Hepatocyte (in vitro differentiated cells): Measurements from ENCODE around the gene MAPK11. TPM values are rescaled to one million over a fixed set of nuclear protein-coding genes. Genes with fewer than 3 reads are reported as not detected.

Experiments
- DNase-seq: peaks from one replicate; pipeline ENCODE4 v3.0.0-alpha.2; 2016; ENCODE audit warnings: low spot score
- H2AFZ ChIP-seq: fragments of 200-600 bp; sonication (generic); 2 replicates; pipeline ENCODE4 v1.6.0; 2016; ENCODE audit warnings: antibody characterized with exemption, mild to moderate bottlenecking
- H3K27ac ChIP-seq: fragments of 200-600 bp; sonication (generic); 2 replicates; pipeline ENCODE4 v1.5.1; 2016; ENCODE audit warnings: mild to moderate bottlenecking
- H3K27me3 ChIP-seq: fragments of 200-600 bp; sonication (generic); 2 replicates; pipeline ENCODE4 v1.6.1; 2016
- H3K36me3 ChIP-seq: fragments of 200-600 bp; sonication (generic); replicated peaks from 2 replicates; pipeline ENCODE4 v1.5.1; 2016; ENCODE audit warnings: low read depth; ENCODE audit not compliant: insufficient read depth
- H3K4me1 ChIP-seq: fragments of 200-600 bp; sonication (generic); 2 replicates; pipeline ENCODE4 v1.5.1; 2016; ENCODE audit warnings: mild to moderate bottlenecking, moderate library complexity; ENCODE audit not compliant: insufficient read depth
- H3K4me2 ChIP-seq: fragments of 200-600 bp; sonication (generic); 2 replicates; pipeline ENCODE4 v1.6.0; 2016
- H3K4me3 ChIP-seq: fragments of 200-600 bp; sonication (generic); 2 replicates; pipeline ENCODE4 v1.5.1; 2016; ENCODE audit warnings: mild to moderate bottlenecking
- H3K79me2 ChIP-seq: fragments of 200-600 bp; sonication (generic); 2 replicates; pipeline ENCODE4 v1.6.0; 2017; ENCODE audit warnings: mild to moderate bottlenecking
- H3K9me2 ChIP-seq: fragments of 200-600 bp; sonication (generic); replicated peaks from 2 replicates; pipeline ENCODE4 v1.6.0; 2017; ENCODE audit warnings: mild to moderate bottlenecking; ENCODE audit not compliant: insufficient read depth
- H3K9me3 ChIP-seq: fragments of 200-600 bp; sonication (generic); 2 replicates; pipeline ENCODE4 v1.5.1; 2016; ENCODE audit warnings: low read depth, mild to moderate bottlenecking
- H4K20me1 ChIP-seq: fragments of 200-600 bp; sonication (generic); 2 replicates; pipeline ENCODE4 v1.6.0; 2016; ENCODE audit warnings: mild to moderate bottlenecking; ENCODE audit not compliant: insufficient read depth, poor library complexity, severe bottlenecking
- CTCF ChIP-seq: fragments of 200-600 bp; sonication (generic); IDR thresholded peaks from 2 replicates; pipeline ENCODE4 v1.5.1; 2016; ENCODE audit warnings: antibody characterized with exemption, mild to moderate bottlenecking; ENCODE audit not compliant: poor library complexity
- EZH2 ChIP-seq: fragments of 200-600 bp; sonication (generic); IDR thresholded peaks from 2 replicates; pipeline ENCODE4 v1.6.1; 2016; ENCODE audit warnings: antibody characterized with exemption, mild to moderate bottlenecking, borderline replicate concordance
- EZH2phosphoT487 ChIP-seq: fragments of 200-600 bp; sonication (generic); IDR thresholded peaks from one replicate; pipeline ENCODE4 v1.6.1; 2018; ENCODE audit warnings: antibody characterized with exemption, mild to moderate bottlenecking, low read depth, moderate library complexity; ENCODE audit not compliant: unreplicated experiment, severe bottlenecking
- WGBS: methylation state at CpG from one replicate; pipeline ENCODE4 v1.1.6; 2016; ENCODE audit warnings: low lambda C conversion rate; ENCODE audit errors: missing lambda C conversion rate; 5-methylcytosine and 5-hydroxymethylcytosine counted together
- polyA plus RNA-seq: library from polyadenylated mRNA; unstranded; fragments of >200 nt; fragmentation: Nextera tagmentation; extraction: Ambion mirVana; gene quantifications from 2 replicates; pipeline ENCODE4 v1.2.1, GENCODE V29; 2016
- total RNA-seq: library from RNA; depleted of rRNA; stranded (reverse); fragments of >200 nt; gene quantifications from 2 replicates; pipeline ENCODE4 v1.2.3, GENCODE V29; 2014

Gene MAPK11
- total and polyA plus RNA-seq, 2 experiments from 2014 or later, result 1.1 to 2.3 TPM

GRCh38 chr22:50272044-50272802 lies 2.0 kb upstream of the MAPK11 start:
- Histone ChIP-seq H3K4me1 (peaks cover 34% of the 10 kb centered on the region), H3K4me2 (peak overlapping the region; percentile 99), H2AFZ (no peak overlapping the region), H3K9me2 (no peaks in the 10 kb centered on the region), H3K27me3 (peaks cover 28% of the 10 kb centered on the region), H3K4me3 (no peak overlapping the region), H3K27ac (no peak overlapping the region), H3K79me2 (no peaks in the 10 kb centered on the region), H3K36me3 (no peaks in the 10 kb centered on the region), H3K9me3 (no peaks in the 10 kb centered on the region), H4K20me1 (peaks cover 2% of the 10 kb centered on the region)
- DNase-seq, result no peak
- TF ChIP-seq EZH2phosphoT487 (no peak), EZH2 (no peak), CTCF (no peak)
- WGBS, result 49% methylated on average over 14 of the region's 26 CpGs

GRCh38 chr22:50271519-50271970 lies 1.4 kb upstream of the MAPK11 start:
- no peak overlapping the region for H3K27ac ChIP-seq
- H3K9me2 ChIP-seq, result no peaks in the 10 kb centered on the region
- peak overlapping the region; percentile 5 for H3K4me3 ChIP-seq
- no peaks in the 10 kb centered on the region for H3K9me3 ChIP-seq
- no peak overlapping the region for H2AFZ ChIP-seq
- H3K4me2 ChIP-seq, result peak overlapping the region; percentile 99
- 5% methylated on average over 16 of the region's 45 CpGs for WGBS
- peaks cover 28% of the 10 kb centered on the region for H3K27me3 ChIP-seq
- DNase-seq, result peak; percentile 84
- peaks cover 34% of the 10 kb centered on the region for H3K4me1 ChIP-seq
- TF ChIP-seq CTCF, result peak; percentile 31
- TF ChIP-seq EZH2, result no peak
- H3K36me3 ChIP-seq, result no peaks in the 10 kb centered on the region
- H4K20me1 ChIP-seq, result peaks cover 2% of the 10 kb centered on the region
- H3K79me2 ChIP-seq, result no peaks in the 10 kb centered on the region

GRCh38 chr22:50270666-50271394 lies 650 bp upstream of the MAPK11 start:
- peak; percentile 77 for TF ChIP-seq EZH2
- no peak for TF ChIP-seq CTCF
- Histone ChIP-seq H3K27ac (no peak overlapping the region), H3K79me2 (no peaks in the 10 kb centered on the region), H3K4me3 (peak overlapping the region; percentile 21), H3K36me3 (no peaks in the 10 kb centered on the region), H2AFZ (peak overlapping the region; percentile 45), H3K4me1 (peaks cover 34% of the 10 kb centered on the region), H3K4me2 (peak overlapping the region; percentile 99), H4K20me1 (peaks cover 2% of the 10 kb centered on the region), H3K9me2 (no peaks in the 10 kb centered on the region), H3K9me3 (no peaks in the 10 kb centered on the region), H3K27me3 (peaks cover 28% of the 10 kb centered on the region)
- 11% methylated on average over 46 of the region's 53 CpGs for WGBS
- DNase-seq, result peak; percentile 87
